GM12801 (cell line): ENCODE measurements around the gene TWSG1.

ENCODE experiments used
- TF ChIP-seq, protein P1 (sequence below): IDR thresholded peaks from one replicate; pipeline ENCODE4 v1.5.1; 2011; ENCODE audit warnings: control low read depth; ENCODE audit not compliant: insufficient read length; ENCODE audit errors: extremely low read depth

The TWSG1 gene

DNA sequence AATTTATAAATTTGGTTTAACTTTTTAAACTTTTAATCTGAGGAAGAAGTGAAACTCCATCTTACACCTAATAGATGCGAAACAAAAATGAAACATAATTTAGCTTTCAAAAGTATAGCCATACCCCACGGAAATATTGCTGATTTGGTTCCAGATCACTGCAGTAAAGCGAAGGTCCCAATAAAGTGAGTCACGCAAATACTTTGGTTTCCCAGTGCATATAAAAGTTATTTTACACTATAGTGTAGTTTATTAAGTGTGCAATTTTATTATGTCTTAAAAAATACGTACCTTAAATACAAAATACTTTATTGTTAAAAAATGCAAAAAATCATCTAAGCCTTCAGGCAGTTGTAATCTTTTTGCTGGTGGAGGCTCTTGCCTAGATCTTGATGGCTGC lies 55.1 kb downstream of the TWSG1 start:
- TF ChIP-seq, protein P1, sequence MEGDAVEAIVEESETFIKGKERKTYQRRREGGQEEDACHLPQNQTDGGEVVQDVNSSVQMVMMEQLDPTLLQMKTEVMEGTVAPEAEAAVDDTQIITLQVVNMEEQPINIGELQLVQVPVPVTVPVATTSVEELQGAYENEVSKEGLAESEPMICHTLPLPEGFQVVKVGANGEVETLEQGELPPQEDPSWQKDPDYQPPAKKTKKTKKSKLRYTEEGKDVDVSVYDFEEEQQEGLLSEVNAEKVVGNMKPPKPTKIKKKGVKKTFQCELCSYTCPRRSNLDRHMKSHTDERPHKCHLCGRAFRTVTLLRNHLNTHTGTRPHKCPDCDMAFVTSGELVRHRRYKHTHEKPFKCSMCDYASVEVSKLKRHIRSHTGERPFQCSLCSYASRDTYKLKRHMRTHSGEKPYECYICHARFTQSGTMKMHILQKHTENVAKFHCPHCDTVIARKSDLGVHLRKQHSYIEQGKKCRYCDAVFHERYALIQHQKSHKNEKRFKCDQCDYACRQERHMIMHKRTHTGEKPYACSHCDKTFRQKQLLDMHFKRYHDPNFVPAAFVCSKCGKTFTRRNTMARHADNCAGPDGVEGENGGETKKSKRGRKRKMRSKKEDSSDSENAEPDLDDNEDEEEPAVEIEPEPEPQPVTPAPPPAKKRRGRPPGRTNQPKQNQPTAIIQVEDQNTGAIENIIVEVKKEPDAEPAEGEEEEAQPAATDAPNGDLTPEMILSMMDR: no peak

DNA sequence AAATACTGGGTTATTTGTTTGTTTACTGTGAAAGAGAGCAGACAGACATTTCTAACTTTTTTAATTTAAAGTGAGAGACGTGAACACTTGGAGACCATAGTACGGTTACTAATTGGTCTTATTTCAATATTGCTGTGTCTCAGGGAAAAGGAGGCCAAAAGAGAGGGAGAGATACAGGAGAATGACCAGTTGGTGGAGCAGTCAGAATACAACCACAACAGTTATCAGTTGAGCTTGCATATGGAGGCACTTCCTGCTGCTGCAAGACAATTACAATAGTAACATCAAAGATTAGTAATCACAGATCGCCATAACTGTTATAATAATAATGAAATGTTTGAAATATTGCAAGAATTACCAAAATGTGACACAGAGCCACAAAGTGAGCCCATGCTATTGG lies 58.2 kb downstream of the TWSG1 start:
- TF ChIP-seq, protein P1: no peak

DNA sequence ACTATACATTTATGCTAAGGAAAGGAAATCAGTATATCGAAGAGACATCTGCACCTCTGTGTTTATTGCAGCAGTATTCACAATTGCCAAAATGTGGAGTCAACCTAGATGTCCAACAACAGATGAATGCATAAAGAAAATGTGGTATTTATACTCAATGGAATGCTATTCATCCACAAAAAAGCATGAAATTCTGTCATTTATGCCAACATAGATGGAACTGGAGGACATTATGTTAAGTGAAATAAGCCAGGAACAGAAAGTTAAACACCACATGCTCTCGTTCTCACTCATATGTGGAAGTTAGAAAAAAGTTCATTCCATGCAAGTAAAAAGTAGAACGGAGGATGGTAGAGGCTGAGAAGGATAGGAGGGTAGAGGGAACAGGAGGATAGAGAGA lies 59.5 kb downstream of the TWSG1 start:
- TF ChIP-seq, protein P1: no peak

DNA sequence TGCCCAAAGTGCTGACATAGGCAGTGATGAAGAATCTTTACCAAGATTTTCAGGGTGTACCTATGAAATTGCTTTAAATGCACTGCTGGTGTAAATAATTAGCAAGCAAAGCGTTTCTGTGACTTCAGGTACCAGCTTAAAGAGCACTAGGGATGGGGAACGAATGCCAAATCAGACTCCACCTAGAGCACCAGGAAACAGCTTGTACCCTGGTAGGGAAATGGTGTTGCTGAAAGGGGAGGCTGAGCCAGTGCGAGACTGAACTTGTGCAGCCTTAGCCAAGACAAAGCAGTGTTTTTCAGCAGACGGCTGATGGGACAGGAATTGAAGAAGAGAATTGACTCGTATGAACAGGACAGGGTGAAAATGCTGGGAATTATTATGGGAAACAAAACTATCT lies 65.6 kb downstream of the TWSG1 start:
- TF ChIP-seq, protein P1: no peak

DNA sequence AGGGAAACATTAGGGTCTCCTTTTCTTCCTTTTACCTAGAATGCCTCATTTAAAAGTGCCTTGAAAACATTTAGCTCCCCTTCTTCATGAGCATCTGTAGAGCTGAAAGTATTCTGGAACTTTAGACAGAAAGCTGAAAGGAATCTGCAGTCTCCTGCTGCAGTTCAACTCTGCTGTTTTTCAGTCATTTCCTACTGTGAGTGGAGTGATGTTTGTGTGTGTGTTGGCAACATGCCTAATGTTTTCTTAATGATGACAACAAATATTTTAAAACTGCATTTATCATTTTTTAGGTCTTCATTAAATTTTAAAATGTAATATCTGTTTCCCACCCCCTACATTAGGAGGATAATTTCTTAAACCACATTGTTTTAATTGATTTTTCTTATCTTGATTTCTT lies 66.6 kb downstream of the TWSG1 start:
- TF ChIP-seq, protein P1: no peak

DNA sequence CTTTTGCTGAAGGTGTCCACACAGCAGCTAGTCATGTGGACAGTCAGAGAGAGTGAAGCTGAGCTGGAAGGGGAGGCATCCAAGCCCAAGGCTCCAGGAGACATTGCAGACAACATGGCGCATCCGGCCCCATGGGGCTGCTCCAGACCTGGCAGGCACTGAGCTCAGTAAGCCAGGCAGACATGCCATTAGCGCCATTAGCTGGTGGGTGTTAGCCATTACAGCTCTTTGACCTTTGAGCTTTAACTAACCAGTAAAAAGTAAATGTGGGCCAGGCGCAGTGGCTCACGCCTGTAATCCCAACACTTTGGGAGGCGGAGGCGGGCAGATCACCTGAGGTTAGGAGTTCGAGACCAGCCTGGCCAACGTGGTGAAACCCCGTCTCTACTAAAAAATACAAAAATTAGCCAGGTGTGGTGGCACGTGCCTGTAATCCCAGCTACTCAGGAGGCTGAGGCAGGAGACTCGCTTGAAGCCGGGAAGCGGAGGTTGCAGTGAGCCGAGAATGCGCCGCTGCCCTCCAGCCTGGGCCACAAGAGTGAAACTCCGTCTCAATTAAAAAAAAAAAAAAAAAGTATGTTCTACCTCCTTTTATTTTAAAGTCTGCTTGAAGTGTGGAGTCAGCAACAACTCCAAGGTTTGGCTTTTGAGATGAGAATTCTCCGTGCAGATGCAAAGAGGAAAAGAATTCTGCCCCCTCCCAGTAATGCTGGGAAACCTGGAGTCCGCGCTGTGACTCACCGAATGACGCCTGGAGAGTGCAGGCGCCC lies 69.4 kb downstream of the TWSG1 start:
- TF ChIP-seq, protein P1: no peak

DNA sequence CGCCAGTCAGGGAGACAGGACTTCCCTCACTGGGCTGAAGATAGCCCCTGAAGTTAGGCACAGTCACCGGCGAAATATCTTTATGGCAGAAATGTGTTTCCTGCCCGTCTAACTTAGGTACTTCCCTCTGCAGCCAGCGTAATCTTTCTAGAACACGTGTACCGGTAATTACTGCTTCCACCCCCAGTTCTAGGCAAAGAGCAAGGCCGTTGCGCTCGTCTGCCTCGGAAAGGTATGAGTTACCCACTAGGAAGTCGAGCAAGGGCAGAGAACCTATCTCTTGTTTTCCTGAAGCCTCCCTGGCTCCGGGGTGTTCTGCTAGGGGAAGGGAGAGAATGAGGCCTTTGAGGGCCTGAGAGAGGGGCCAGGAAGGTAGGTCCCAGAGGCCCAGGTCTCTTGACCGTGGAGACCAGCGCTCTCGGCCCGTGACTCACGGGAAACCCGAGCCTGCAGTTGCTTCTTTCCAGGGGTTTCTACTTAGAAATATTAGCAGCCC lies 70.0 kb downstream of the TWSG1 start:
- TF ChIP-seq, protein P1: no peak
